ENCODE measurements around the gene TBL3.

Gene TBL3

DNA sequence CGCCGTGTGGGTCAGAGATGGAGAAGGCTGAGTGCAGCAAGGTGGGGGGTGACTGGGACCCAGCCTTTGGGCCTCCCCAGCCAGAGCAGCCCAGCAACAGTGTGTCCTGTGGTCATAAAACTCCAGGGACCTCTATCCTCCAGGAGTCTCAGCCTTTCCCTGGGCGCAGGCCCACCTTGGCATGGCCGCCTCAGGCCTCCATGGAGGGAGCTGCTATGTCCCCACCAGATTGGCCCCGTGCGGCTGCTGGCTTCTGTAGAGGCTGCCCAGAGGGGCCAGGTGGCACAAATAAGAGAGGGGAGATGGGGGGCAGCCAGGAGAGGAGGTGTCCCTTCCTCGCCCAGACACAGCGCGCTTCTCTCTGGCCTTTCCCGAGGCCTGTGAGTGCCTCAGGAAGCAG is 15.3 kb downstream of the TBL3 start:
- TF ChIP-seq, protein P1, sequence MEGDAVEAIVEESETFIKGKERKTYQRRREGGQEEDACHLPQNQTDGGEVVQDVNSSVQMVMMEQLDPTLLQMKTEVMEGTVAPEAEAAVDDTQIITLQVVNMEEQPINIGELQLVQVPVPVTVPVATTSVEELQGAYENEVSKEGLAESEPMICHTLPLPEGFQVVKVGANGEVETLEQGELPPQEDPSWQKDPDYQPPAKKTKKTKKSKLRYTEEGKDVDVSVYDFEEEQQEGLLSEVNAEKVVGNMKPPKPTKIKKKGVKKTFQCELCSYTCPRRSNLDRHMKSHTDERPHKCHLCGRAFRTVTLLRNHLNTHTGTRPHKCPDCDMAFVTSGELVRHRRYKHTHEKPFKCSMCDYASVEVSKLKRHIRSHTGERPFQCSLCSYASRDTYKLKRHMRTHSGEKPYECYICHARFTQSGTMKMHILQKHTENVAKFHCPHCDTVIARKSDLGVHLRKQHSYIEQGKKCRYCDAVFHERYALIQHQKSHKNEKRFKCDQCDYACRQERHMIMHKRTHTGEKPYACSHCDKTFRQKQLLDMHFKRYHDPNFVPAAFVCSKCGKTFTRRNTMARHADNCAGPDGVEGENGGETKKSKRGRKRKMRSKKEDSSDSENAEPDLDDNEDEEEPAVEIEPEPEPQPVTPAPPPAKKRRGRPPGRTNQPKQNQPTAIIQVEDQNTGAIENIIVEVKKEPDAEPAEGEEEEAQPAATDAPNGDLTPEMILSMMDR (IDR thresholded peaks at IDR 0.05; ENCODE audit: low read depth, low read length, missing control alignments) = no peak
- no peak overlapping the region for H3K4me3 ChIP-seq (replicated peaks; ENCODE audit: low read depth, low read length)
- DNase-seq (ENCODE audit: extremely low read depth, low read depth) = no peak

DNA sequence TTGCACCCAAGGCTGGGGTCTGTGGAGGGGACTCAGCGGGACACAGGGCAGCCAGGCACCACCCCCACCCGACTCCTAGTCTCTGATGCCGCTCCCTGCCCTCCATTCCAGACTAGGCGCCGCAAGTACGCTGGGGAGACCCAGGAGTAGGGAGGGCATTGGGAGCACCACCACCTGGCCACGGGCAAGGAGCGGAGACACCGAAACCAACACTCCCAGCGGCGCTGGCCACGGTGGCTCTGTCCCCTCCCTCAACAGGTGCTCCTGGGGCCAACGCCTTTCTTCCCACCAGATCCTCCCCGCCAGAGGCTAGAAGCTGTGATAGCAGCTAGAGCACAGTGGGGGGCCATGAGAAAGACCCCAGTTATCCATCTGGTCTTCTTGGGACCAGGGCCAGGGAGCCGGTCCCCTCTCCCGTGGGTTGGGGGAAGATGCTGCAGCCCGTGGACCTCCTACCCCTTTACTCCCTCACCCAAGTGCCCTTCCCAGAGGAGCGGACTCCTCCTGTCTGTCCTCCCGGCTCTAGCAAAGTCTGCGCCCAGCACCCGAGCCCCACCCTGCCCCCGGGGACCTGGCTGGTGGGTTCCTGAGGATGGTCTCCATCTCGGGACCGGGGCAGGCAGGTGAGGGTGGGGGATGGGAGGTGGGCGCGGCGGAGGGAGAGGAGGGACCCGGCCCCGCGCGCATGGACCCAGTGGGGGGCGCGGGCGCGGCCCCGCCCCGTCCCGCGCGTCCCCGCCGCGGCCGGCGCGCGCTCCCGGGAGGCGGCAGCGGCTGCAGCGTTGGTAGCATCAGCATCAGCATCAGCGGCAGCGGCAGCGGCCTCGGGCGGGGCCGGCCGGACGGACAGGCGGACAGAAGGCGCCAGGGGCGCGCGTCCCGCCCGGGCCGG is 17.6 kb downstream of the TBL3 start, which contains the start of gene SYNGR3:
SYNGR3 (plus strand) TSS at position 762 of the 892 bp plus-strand sequence. CDS start 133 bp downstream, outside the sequence.
- DNase-seq (ENCODE audit: extremely low read depth, low read depth) = no peak
- TF ChIP-seq, protein P1 (IDR thresholded peaks at IDR 0.05; ENCODE audit: low read depth, low read length, missing control alignments) = no peak
- H3K4me3 ChIP-seq (replicated peaks; ENCODE audit: low read depth, low read length) = no peak within 1 kb of the TSS

DNA sequence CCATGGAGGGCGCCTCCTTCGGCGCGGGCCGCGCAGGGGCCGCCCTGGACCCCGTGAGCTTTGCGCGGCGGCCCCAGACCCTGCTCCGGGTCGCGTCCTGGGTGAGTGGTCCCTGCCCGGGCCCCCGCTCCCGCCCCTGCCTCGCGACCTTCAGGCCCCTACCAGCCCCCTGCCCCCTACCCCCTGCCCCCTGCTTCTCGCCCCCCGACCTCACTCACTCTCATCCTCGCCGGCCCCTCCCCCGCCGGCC is 18.2 kb downstream of the TBL3 start:
- DNase-seq (ENCODE audit: extremely low read depth, low read depth) = no peak
- TF ChIP-seq, protein P1 (IDR thresholded peaks at IDR 0.05; ENCODE audit: low read depth, low read length, missing control alignments) = no peak
- no peak overlapping the region for H3K4me3 ChIP-seq (replicated peaks; ENCODE audit: low read depth, low read length)

DNA sequence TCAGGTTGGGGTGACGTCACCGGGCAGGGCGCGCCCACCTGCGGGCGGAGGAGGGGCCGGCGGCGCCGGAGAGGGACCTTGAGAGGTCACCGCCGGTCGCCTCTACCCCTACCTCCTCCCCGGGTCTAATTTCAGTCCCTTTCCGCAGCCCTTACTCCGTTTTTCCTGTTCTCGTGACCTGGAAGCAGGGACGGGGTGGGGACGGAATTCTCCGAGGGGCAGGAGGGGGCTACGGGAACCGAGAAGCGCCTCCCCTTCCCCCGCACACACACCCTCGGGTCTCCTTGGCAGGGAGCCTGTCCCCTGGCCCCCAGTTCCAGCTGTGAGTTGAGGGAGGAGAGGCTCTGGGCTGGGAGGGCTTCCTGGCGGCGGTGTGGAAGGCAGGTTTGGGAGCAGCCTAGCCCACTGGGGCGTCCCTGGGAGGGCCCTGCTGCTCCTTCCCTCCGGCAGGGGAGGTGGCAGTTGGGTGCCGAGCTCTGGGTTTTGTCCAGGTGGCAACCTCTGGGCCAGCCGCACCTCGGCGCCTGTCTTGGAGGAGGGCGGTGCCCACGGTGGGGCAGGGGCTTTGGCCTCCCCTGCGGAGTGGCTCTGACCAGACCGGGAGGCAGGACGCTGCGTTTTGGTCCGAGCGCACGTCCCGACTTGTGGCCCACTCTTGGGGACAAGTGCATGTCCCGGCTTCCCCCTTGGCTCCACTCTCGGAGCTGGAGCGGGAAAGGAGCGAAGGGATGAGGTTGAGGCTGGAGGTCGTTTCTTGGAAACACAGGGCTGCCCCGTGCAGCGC is 18.7 kb downstream of the TBL3 start:
- TF ChIP-seq, protein P1 (IDR thresholded peaks at IDR 0.05; ENCODE audit: low read depth, low read length, missing control alignments) = no peak
- DNase-seq (ENCODE audit: extremely low read depth, low read depth) = no peak
- no peak overlapping the region for H3K4me3 ChIP-seq (replicated peaks; ENCODE audit: low read depth, low read length)

DNA sequence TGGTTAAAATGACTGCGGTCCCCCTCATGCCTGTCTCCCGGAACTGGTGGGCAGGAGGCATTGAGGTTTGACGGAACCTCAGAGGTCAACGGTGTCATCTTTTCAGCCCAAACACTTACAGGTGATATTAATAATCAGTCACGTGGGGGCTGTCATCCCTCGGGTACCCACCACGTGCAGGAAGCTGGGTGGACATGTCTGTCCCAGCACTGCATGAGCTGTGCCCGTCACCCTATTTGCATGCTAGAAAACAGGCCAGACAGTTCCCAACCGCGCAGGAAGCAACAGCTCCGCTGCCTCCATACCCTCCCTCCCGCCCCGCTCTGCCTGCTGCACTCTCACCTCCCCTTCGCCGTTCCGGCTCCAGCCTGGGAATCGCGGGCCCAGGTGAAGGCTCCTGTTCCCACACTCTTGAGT is 19.3 kb downstream of the TBL3 start:
- DNase-seq (ENCODE audit: extremely low read depth, low read depth) = no peak
- no peak overlapping the region for H3K4me3 ChIP-seq (replicated peaks; ENCODE audit: low read depth, low read length)
- TF ChIP-seq, protein P1 (IDR thresholded peaks at IDR 0.05; ENCODE audit: low read depth, low read length, missing control alignments) = no peak

DNA sequence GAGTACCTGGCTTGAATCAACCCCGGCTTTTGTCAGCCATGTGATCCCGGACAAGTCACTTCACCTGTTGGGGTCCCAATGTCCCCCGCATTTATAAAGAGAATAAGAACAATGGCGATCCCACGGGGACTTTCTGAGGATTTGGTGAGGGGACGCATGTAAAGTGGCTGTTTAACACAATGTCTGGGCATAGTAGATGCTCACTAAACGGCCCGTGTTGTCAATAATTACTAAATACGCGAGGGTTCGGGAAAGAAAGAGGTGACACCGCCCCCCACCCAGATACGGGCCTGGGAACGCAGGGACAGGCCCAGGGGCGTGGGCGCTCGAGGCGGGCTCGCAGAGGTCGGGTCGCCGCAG is 19.7 kb downstream of the TBL3 start:
- TF ChIP-seq, protein P1 (IDR thresholded peaks at IDR 0.05; ENCODE audit: low read depth, low read length, missing control alignments) = no peak
- H3K4me3 ChIP-seq (replicated peaks; ENCODE audit: low read depth, low read length) = no peak overlapping the region
- DNase-seq (ENCODE audit: extremely low read depth, low read depth) = no peak
